ENCODE results near the gene RFX6. TPM values are rescaled to one million over a fixed set of nuclear protein-coding genes. Genes with fewer than 3 reads are reported as not detected.

Gene RFX6
- total and polyA plus RNA-seq, 10 of the 15 experiments (the other 5 are each of a cell fraction or from before 2014, with no cell fraction given), result not detected

DNA sequence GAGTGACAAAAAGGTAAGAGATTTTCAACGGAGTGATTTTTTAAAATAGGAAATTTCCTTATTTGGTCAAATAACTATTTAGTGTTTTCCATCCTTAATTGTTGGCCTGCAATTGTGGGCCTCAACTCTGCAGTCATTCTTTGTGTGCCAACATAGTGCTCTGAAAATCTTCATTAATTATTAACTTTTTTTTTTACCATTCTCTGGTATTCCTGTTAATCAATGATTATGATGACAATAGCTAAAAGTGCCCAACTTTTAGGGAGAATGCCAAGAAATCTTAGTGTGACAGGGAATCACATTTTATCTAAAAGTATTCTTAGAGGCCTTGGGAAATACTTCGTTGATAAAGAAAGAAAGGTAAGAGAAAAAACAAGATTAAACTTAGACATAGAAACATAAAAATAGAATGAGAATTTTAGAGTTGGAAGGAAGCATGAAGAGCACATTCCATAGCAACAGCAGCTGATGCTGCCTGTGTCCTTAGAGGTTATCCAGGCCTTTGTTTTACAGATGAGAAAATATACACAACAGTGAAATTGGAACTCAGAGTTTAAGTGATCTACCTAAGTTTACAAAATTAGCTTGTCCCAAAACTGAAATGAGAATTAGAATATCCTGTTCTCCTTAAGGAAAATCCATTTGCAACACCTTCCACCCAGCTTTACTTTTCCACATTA lies 49.3 kb upstream of the RFX6 start:
- Histone ChIP-seq H3K4me3 (no peak overlapping the region), H3K9me3 (replicated peaks; ENCODE audit: control insufficient read depth, insufficient read depth, low read length) (no peaks in the 10 kb centered on the region), H3K27ac (ENCODE audit: control insufficient read depth, insufficient read depth) (no peak overlapping the region), H3K4me2 (ENCODE audit: control insufficient read depth, insufficient read depth) (no peak overlapping the region), H3K79me2 (ENCODE audit: control insufficient read depth, insufficient read depth, low read length) (no peaks in the 10 kb centered on the region), H4K20me1 (ENCODE audit: control insufficient read depth, insufficient read depth) (no peaks in the 10 kb centered on the region), H3K27me3 (replicated peaks in 1 of 2; ENCODE audit: control insufficient read depth in 2 of 2, insufficient read depth in 2 of 2, low read length in 1 of 2) (no peaks in the 10 kb centered on the region), H3K36me3 (ENCODE audit: control insufficient read depth in 2 of 2, insufficient read depth in 2 of 2, low read length in 1 of 2) (no peaks in the 10 kb centered on the region), H3K9ac (ENCODE audit: control insufficient read depth, insufficient read depth, low read length) (no peak overlapping the region), H3K4me1 (ENCODE audit: control insufficient read depth, insufficient read depth, low read length) (no peaks in the 10 kb centered on the region), H2AFZ (ENCODE audit: control insufficient read depth, low read depth, low read length) (no peak overlapping the region)
- ChIA-PET POLR2A (no interaction called here), CTCF (interaction anchor here (0.6 to 1.4 kb wide), 2 partner anchors 48 to 169 kb away, joined by 3 read pairs; no protein-coding TSS in a partner anchor), SMC1A (ENCODE audit: uncharacterized antibody, unreplicated experiment) (no interaction called here), RAD21 (ENCODE audit: unreplicated experiment) (no interaction called here)
- 28% methylated on average over 2 of the region's 2 CpGs for WGBS (ENCODE audit: insufficient coverage, insufficient replicate concordance, low lambda C conversion rate, missing lambda C conversion rate)
- in situ Hi-C loops (cut with MboI), result no loop called here
- intact Hi-C loops (cut with micrococcal nuclease; ENCODE audit: unreplicated experiment), result no loop called here
- ATAC-seq (no peak), DNase-seq (ENCODE audit: low read depth, low spot score) (no peak), FAIRE-seq (no peak)
- no TSS peak for BruUV-seq (replicated peaks)
- TF ChIP-seq, protein P1, sequence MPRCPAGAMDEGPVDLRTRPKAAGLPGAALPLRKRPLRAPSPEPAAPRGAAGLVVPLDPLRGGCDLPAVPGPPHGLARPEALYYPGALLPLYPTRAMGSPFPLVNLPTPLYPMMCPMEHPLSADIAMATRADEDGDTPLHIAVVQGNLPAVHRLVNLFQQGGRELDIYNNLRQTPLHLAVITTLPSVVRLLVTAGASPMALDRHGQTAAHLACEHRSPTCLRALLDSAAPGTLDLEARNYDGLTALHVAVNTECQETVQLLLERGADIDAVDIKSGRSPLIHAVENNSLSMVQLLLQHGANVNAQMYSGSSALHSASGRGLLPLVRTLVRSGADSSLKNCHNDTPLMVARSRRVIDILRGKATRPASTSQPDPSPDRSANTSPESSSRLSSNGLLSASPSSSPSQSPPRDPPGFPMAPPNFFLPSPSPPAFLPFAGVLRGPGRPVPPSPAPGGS (IDR thresholded peaks at IDR 0.05; ENCODE audit: borderline replicate concordance, insufficient read depth, low read depth, low read length, poor library complexity, severe bottlenecking), result no peak
- TF ChIP-seq, protein P2, sequence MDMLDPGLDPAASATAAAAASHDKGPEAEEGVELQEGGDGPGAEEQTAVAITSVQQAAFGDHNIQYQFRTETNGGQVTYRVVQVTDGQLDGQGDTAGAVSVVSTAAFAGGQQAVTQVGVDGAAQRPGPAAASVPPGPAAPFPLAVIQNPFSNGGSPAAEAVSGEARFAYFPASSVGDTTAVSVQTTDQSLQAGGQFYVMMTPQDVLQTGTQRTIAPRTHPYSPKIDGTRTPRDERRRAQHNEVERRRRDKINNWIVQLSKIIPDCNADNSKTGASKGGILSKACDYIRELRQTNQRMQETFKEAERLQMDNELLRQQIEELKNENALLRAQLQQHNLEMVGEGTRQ (IDR thresholded peaks at IDR 0.05; ENCODE audit: borderline replicate concordance, low read depth, low read length), result no peak
- TF ChIP-seq, protein P3, sequence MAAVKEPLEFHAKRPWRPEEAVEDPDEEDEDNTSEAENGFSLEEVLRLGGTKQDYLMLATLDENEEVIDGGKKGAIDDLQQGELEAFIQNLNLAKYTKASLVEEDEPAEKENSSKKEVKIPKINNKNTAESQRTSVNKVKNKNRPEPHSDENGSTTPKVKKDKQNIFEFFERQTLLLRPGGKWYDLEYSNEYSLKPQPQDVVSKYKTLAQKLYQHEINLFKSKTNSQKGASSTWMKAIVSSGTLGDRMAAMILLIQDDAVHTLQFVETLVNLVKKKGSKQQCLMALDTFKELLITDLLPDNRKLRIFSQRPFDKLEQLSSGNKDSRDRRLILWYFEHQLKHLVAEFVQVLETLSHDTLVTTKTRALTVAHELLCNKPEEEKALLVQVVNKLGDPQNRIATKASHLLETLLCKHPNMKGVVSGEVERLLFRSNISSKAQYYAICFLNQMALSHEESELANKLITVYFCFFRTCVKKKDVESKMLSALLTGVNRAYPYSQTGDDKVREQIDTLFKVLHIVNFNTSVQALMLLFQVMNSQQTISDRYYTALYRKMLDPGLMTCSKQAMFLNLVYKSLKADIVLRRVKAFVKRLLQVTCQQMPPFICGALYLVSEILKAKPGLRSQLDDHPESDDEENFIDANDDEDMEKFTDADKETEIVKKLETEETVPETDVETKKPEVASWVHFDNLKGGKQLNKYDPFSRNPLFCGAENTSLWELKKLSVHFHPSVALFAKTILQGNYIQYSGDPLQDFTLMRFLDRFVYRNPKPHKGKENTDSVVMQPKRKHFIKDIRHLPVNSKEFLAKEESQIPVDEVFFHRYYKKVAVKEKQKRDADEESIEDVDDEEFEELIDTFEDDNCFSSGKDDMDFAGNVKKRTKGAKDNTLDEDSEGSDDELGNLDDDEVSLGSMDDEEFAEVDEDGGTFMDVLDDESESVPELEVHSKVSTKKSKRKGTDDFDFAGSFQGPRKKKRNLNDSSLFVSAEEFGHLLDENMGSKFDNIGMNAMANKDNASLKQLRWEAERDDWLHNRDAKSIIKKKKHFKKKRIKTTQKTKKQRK (IDR thresholded peaks at IDR 0.05; ENCODE audit: low read depth, low read length), result no peak
- no peak for TF ChIP-seq CREM (IDR thresholded peaks at IDR 0.05; ENCODE audit: low read depth)
- no peak for TF ChIP-seq SMAD1 (IDR thresholded peaks at IDR 0.05; ENCODE audit: low read depth, partially characterized antibody)
- TF ChIP-seq FOXK2 (IDR thresholded peaks at IDR 0.05), result no peak
- TF ChIP-seq NFIC (IDR thresholded peaks at IDR 0.05; ENCODE audit: low read depth, low read length), result no peak
- TF ChIP-seq, protein P4, sequence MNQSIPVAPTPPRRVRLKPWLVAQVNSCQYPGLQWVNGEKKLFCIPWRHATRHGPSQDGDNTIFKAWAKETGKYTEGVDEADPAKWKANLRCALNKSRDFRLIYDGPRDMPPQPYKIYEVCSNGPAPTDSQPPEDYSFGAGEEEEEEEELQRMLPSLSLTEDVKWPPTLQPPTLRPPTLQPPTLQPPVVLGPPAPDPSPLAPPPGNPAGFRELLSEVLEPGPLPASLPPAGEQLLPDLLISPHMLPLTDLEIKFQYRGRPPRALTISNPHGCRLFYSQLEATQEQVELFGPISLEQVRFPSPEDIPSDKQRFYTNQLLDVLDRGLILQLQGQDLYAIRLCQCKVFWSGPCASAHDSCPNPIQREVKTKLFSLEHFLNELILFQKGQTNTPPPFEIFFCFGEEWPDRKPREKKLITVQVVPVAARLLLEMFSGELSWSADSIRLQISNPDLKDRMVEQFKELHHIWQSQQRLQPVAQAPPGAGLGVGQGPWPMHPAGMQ (IDR thresholded peaks at IDR 0.05; ENCODE audit: borderline replicate concordance), result no peak
- no peak for TF ChIP-seq WRNIP1 (IDR thresholded peaks at IDR 0.05; ENCODE audit: borderline replicate concordance, low read depth, low read length)
- no peak for TF ChIP-seq SUZ12 (IDR thresholded peaks at IDR 0.05; ENCODE audit: unreplicated experiment)
- TF ChIP-seq PAX5 (IDR thresholded peaks at IDR 0.05; ENCODE audit: borderline replicate concordance, low read depth, low read length), result no peak
- no peak for TF ChIP-seq CBX3 (IDR thresholded peaks at IDR 0.05; ENCODE audit: borderline replicate concordance, low read depth)
- TF ChIP-seq EP300 (IDR thresholded peaks at IDR 0.05; ENCODE audit: borderline replicate concordance in 1 of 2, control insufficient read depth in 1 of 2, low read depth in 2 of 2, low read length in 2 of 2), result no peak
- TF ChIP-seq CREB1 (IDR thresholded peaks at IDR 0.05; ENCODE audit: low read depth), result no peak
- no peak for TF ChIP-seq CBX5 (IDR thresholded peaks at IDR 0.05; ENCODE audit: low read depth)

Data from GM12878 (cell line).